Tibial nerve (tissue), 3 donors: ENCODE results near the gene ZC3H12C.

Experiments used
- POLR2A ChIP-seq, 2 donors: fragments of 450-650 bp; IDR thresholded peaks; one replicate each; pipeline ENCODE4 v1.6.1; 2017; ENCODE audit warnings: antibody characterized with exemption in 2 of 2, mild to moderate bottlenecking in 2 of 2, moderate library complexity in 2 of 2
- TF ChIP-seq, protein P1 (sequence below), 5 experiments: fragments of 200-600 bp in 3 of 5; fragments of 450-650 bp in 2 of 5; sonication (generic) in 3 of 5; IDR thresholded peaks; one replicate each; pipeline ENCODE4 v1.5.1; 2016 to 2019; ENCODE audit warnings: antibody characterized with exemption in 5 of 5, mild to moderate bottlenecking in 3 of 5, moderate library complexity in 2 of 5

DNA sequence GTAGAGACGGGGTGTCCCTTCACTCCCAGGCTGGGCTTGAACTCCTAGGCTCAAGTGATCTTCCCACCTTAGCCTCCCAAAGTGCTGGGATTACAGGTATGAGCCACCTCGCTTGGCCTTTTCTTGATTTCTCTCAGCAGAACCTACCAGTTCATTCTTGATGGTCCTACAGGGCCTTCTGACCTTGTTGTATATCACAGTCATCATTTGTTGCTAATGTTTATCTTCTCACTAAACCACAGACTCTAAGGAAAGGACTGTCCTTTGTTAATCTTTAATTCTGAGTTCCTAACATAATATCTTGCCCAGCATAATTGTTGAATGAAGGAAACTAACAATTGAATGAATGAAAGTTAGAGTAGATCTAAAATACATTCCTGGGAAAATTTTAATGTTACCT, 22.0 kb upstream of the ZC3H12C start:
- TF ChIP-seq, protein P1, sequence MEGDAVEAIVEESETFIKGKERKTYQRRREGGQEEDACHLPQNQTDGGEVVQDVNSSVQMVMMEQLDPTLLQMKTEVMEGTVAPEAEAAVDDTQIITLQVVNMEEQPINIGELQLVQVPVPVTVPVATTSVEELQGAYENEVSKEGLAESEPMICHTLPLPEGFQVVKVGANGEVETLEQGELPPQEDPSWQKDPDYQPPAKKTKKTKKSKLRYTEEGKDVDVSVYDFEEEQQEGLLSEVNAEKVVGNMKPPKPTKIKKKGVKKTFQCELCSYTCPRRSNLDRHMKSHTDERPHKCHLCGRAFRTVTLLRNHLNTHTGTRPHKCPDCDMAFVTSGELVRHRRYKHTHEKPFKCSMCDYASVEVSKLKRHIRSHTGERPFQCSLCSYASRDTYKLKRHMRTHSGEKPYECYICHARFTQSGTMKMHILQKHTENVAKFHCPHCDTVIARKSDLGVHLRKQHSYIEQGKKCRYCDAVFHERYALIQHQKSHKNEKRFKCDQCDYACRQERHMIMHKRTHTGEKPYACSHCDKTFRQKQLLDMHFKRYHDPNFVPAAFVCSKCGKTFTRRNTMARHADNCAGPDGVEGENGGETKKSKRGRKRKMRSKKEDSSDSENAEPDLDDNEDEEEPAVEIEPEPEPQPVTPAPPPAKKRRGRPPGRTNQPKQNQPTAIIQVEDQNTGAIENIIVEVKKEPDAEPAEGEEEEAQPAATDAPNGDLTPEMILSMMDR (IDR thresholded peaks at IDR 0.05), result no peak
- no peak for TF ChIP-seq POLR2A (IDR thresholded peaks at IDR 0.05)
